Nephron progenitor cell (in vitro differentiated cells): ENCODE measurements around the gene FBRSL1.

Experiments used
- DNase-seq: peaks from one replicate; pipeline ENCODE4 v3.0.0; 2021
- H3K27ac Mint-ChIP-seq: 2 replicates; pipeline ENCODE4 v1.8.0; 2021; ENCODE audit warnings: mild to moderate bottlenecking, moderate library complexity, mixed read lengths
- H3K27me3 Mint-ChIP-seq: 2 replicates; pipeline ENCODE4 v1.8.0; 2021; ENCODE audit warnings: mild to moderate bottlenecking, low read depth, mixed read lengths; ENCODE audit not compliant: poor library complexity
- H3K36me3 Mint-ChIP-seq: 2 replicates; pipeline ENCODE4 v1.8.0; 2021; ENCODE audit warnings: low read depth, mixed read lengths
- H3K4me1 Mint-ChIP-seq: 2 replicates; pipeline ENCODE4 v1.8.0; 2021; ENCODE audit warnings: mixed read lengths
- H3K4me3 Mint-ChIP-seq: 2 replicates; pipeline ENCODE4 v1.8.0; 2021; ENCODE audit warnings: mild to moderate bottlenecking, moderate library complexity, mixed read lengths
- H3K9me3 Mint-ChIP-seq: 2 replicates; pipeline ENCODE4 v1.8.0; 2021; ENCODE audit warnings: mild to moderate bottlenecking, moderate library complexity, mixed read lengths
- CTCF ChIP-seq: fragments of 200-600 bp; sonication (generic); IDR thresholded peaks from 2 replicates; pipeline ENCODE4 v1.5.0; 2021; ENCODE audit warnings: antibody characterized with exemption

Gene FBRSL1

GRCh38 chr12:132525833-132526455 lies 36.0 kb downstream of the FBRSL1 start:
- Mint-ChIP-seq H3K27me3 (no peaks in the 10 kb centered on the region), H3K9me3 (peaks cover under 1% of the 10 kb centered on the region), H3K27ac (no peak overlapping the region), H3K4me1 (peaks cover 4% of the 10 kb centered on the region), H3K36me3 (peaks cover 6% of the 10 kb centered on the region), H3K4me3 (no peak overlapping the region)
- no peak for DNase-seq
- no peak for TF ChIP-seq CTCF

DNA sequence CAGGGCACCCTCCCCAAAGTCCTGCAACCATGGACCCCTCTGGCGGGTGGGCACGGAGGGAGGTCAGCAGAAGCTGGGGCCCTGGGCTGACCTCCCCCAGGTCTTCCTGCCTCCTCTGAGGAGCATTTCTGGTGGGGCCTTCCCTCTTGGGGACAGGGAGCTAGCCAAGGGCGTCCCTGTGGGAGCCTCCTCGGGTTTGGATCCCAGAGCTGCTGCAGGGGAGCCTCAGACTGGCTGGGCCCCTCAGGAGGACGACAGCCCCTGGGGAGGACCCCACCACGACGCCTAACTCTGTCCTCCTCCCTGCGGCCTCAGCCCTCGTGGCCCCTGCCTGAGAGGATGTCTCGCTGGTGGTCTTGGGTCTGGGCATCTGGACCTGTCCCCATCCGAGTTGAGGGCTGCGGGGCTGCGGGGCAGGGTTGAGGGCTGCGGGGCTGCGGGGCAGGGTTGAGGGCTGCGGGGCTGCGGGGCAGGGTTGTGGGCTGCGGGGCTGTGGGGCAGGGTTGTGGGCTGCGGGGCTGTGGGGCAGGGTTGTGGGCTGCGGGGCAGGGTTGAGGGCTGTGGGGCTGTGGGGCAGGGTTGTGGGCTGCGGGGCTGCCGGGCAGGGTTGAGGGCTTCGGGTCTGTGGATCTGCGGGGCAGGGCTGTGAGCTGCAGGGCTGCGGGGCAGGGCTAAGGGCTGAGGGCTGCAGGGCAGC lies 37.4 kb downstream of the FBRSL1 start:
- H3K36me3 Mint-ChIP-seq: peaks cover 6% of the 10 kb centered on the region
- H3K4me3 Mint-ChIP-seq: no peak overlapping the region
- TF ChIP-seq CTCF: no peak
- H3K9me3 Mint-ChIP-seq: peaks cover 14% of the 10 kb centered on the region
- no peaks in the 10 kb centered on the region for H3K27me3 Mint-ChIP-seq
- DNase-seq: no peak
- no peak overlapping the region for H3K27ac Mint-ChIP-seq
- no peaks in the 10 kb centered on the region for H3K4me1 Mint-ChIP-seq

GRCh38 chr12:132527883-132528264 lies 37.9 kb downstream of the FBRSL1 start:
- H3K9me3 Mint-ChIP-seq: peaks cover 17% of the 10 kb centered on the region
- no peak for DNase-seq

GRCh38 chr12:132528564-132529106 lies 38.7 kb downstream of the FBRSL1 start:
- Mint-ChIP-seq H3K4me3 (no peak overlapping the region), H3K4me1 (no peaks in the 10 kb centered on the region), H3K9me3 (peaks cover 25% of the 10 kb centered on the region)

More at GRCh38 chr12:132527883-132528264, 37.9 kb downstream of the FBRSL1 start:
- Mint-ChIP-seq H3K4me3 (no peak overlapping the region), H3K27ac (no peak overlapping the region), H3K4me1 (no peaks in the 10 kb centered on the region), H3K27me3 (no peaks in the 10 kb centered on the region), H3K36me3 (peaks cover 6% of the 10 kb centered on the region)
- TF ChIP-seq CTCF: no peak

DNA sequence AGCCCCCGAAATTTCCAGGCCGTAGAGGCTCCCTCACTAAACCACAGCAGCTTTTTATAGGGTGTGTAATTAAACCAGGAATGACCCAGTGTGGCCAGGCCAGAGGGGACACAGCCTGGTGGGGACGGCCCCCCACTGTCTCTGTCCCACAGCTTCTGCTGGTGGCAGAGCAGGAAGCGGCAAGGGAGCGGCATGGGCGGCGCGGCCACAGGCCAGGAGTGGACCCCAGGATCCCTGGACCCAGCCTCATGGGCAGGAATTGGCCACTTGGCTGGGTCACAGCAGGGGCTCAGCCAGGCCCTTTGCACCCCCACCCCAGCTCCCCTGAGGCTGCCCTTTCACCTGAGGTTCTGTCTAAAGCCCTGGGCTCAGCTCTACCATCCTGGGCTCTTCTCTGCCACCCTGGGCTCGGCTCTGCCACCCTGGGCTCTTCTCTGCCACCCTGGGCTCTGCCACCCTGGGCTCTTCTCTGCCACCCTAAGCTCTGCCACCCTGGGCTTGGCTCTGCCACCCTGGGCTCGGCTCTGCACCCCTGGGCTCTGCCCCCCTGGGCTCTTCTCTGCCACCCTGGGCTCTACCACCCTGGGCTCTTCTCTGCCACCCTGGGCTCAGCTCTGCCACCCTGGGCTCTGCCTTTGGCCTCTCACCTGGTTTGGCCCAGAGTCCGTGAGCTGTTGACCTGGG lies 39.3 kb downstream of the FBRSL1 start:
- Mint-ChIP-seq H3K4me1 (no peaks in the 10 kb centered on the region), H3K27ac (no peak overlapping the region), H3K4me3 (no peak overlapping the region), H3K9me3 (peaks cover 31% of the 10 kb centered on the region), H3K27me3 (peaks cover 2% of the 10 kb centered on the region), H3K36me3 (peaks cover 13% of the 10 kb centered on the region)
- DNase-seq: no peak
- no peak for TF ChIP-seq CTCF

More at GRCh38 chr12:132528564-132529106, 38.7 kb downstream of the FBRSL1 start:
- Mint-ChIP-seq H3K27ac (no peak overlapping the region), H3K27me3 (peaks cover 2% of the 10 kb centered on the region), H3K36me3 (peaks cover 11% of the 10 kb centered on the region)
- DNase-seq: no peak
- no peak for TF ChIP-seq CTCF
